Ascending aorta (tissue), 2 donors: ENCODE data around the gene FUZ. TPM values are rescaled to one million over a fixed set of nuclear protein-coding genes. Genes with fewer than 3 reads are reported as not detected.
A peak's percentile ranks its signal among the peaks of the same experiment; 100 is the strongest.

Experiments used
- DNase-seq, 2 donors: peaks; one replicate each; pipeline ENCODE4 v3.0.0-alpha.2; 2019; ENCODE audit warnings: low spot score in 2 of 2
- H3K27ac ChIP-seq, 2 donors: fragments of 200-600 bp; sonication (generic); one replicate each; pipeline ENCODE4 v1.5.1; 2016 to 2017; ENCODE audit warnings: mild to moderate bottlenecking in 1 of 2
- H3K27me3 ChIP-seq: fragments of 200-600 bp; sonication (generic); one replicate; pipeline ENCODE4 v1.5.1; 2017
- H3K36me3 ChIP-seq, 2 donors: fragments of 200-600 bp; sonication (generic); one replicate each; pipeline ENCODE4 v1.5.1; 2016
- H3K4me1 ChIP-seq, 2 donors: fragments of 200-600 bp; sonication (generic); one replicate each; pipeline ENCODE4 v1.5.1; 2016 to 2017; ENCODE audit warnings: mild to moderate bottlenecking in 1 of 2
- H3K4me3 ChIP-seq, 2 donors: fragments of 200-600 bp; sonication (generic); one replicate each; pipeline ENCODE4 v1.5.1; 2016 to 2017; ENCODE audit warnings: mild to moderate bottlenecking in 1 of 2
- H3K9me3 ChIP-seq, 2 donors: fragments of 200-600 bp; sonication (generic); one replicate each; pipeline ENCODE4 v1.5.1; 2016
- intact Hi-C: fragments of 100-400 bp; cut with DNase I; formaldehyde crosslinking; loops from one replicate; pipeline ENCODE4 v1.15.1; 2023
- total RNA-seq: library from RNA; depleted of rRNA; stranded (reverse); fragments of >200 nt; gene quantifications from one replicate; pipeline ENCODE4 v1.1.0, GENCODE V29; 2016
- TF ChIP-seq, protein P1 (sequence below), 3 experiments: fragments of 200-600 bp in 2 of 3; fragments of 450-650 bp in 1 of 3; sonication (generic) in 2 of 3; IDR thresholded peaks; one replicate each; pipeline ENCODE4 v1.5.1; 2016 to 2019; ENCODE audit warnings: antibody characterized with exemption in 3 of 3, mild to moderate bottlenecking in 1 of 3, moderate library complexity in 1 of 3

Gene FUZ
- total RNA-seq, 1 donor from 2014 or later, result 22.1 TPM

DNA sequence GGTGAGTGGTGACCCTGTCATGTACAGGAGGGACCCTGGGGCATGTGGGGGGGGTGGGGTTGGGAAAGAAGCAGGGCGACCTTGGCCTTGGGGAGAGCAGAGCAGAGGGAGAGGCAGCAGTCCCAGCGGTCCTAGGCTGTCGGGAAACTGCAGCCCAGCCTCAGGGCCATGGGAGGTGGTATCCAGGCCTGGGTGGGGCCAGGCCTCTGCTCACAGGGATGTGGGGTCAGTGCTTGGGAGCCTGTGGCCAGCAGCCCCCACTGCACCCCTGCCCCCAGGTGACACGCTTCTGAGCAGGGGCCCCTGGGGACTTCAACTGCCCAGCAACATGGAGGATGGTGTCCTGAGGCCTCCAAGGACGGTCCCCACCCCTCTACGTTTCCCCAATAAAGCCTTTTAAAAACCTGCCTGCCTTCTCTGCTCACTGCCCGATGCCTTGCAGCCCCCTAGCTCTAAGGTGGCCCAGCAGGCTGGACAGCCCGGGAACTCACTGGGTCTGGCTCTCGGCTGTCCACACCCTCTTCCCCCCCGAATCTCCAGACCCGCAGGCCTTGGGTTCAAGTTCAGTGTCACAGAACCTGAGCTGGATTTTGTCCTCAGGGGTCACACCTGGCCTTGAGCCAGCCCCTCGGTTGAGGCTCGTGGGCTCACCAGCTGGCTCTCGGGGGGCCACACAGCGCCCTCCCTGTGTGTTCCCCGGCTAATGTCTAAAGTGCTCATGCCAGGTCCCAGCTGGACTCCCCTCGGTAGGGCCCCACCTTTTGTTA is 47.4 kb upstream of the FUZ start:
- TF ChIP-seq, protein P1, sequence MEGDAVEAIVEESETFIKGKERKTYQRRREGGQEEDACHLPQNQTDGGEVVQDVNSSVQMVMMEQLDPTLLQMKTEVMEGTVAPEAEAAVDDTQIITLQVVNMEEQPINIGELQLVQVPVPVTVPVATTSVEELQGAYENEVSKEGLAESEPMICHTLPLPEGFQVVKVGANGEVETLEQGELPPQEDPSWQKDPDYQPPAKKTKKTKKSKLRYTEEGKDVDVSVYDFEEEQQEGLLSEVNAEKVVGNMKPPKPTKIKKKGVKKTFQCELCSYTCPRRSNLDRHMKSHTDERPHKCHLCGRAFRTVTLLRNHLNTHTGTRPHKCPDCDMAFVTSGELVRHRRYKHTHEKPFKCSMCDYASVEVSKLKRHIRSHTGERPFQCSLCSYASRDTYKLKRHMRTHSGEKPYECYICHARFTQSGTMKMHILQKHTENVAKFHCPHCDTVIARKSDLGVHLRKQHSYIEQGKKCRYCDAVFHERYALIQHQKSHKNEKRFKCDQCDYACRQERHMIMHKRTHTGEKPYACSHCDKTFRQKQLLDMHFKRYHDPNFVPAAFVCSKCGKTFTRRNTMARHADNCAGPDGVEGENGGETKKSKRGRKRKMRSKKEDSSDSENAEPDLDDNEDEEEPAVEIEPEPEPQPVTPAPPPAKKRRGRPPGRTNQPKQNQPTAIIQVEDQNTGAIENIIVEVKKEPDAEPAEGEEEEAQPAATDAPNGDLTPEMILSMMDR (IDR thresholded peaks at IDR 0.05), result no peak
- Histone ChIP-seq H3K27me3 (no peaks in the 10 kb centered on the region), H3K36me3 (peaks cover 72 to 82% of the 10 kb centered on the region in 2 donors), H3K4me1 (peaks cover 3 to 4% of the 10 kb centered on the region in 2 donors), H3K27ac (peak overlapping the region in 1 of 2 donors; percentile 10), H3K4me3 (no peak overlapping the region), H3K9me3 (no peaks in the 10 kb centered on the region)
- intact Hi-C loops, result no loop called here
- no peak for DNase-seq

GRCh38 chr19:49859682-49860335 is 46.7 kb upstream of the FUZ start:
- Histone ChIP-seq H3K27ac (peak overlapping the region in 1 of 2 donors; percentile 52), H3K27me3 (no peaks in the 10 kb centered on the region), H3K4me1 (no peaks in the 10 kb centered on the region), H3K36me3 (peaks cover 74 to 89% of the 10 kb centered on the region in 2 donors), H3K9me3 (no peaks in the 10 kb centered on the region), H3K4me3 (no peak overlapping the region)
- intact Hi-C loops, result loop anchor here (10.0 kb wide), 1 partner anchor 1225 kb away; the partner anchor contains the start of gene DBP
- no peak for DNase-seq
- TF ChIP-seq, protein P1 (IDR thresholded peaks at IDR 0.05), result no peak

DNA sequence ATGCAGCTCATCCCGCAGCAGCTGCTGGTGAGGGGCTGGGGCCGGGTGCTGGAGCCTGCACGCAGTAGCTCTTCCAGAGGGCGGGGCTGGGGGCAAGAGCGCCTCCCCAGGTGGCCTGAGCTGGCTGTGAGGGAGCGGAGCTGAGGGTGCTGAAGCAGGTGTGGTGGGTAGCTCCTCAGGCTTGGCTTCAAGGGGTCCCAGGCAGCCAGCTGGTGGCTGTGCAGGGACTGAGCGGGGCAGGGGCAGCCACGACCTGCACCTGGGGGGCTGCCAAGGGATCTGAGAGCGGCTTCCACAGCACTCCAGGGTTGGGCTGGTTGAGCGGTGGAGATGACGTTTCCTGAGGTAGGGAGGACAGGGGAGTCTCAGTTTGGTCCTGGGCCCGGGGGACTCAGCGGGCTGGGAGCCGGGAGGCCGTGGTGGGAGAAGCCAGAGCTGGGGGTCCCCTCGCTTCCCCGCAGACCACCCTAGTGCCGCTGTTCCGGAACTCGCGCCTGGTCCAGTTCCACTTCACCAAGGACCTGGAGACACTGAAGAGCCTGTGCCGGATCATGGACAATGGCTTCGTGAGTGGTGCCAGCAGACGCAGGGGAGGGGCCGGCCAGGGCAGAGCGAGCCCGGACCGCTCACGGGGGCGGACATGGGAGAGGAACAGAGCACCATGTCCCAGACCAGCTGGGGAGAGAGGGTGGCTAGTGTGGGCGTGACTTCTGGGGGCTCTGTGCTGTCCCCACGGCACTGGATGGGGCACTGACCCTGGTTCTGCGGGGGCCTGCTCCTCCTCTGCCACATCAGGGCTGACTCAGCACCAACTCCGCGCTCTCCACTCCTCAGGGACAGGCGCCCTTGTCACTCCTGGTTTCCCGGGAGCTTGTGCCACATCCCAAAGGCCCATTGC is 45.2 kb upstream of the FUZ start:
- TF ChIP-seq, protein P1 (IDR thresholded peaks at IDR 0.05), result no peak
- no peaks in the 10 kb centered on the region for H3K27me3 ChIP-seq
- no peak overlapping the region for H3K4me3 ChIP-seq
- H3K4me1 ChIP-seq, result no peaks in the 10 kb centered on the region
- DNase-seq, result no peak
- intact Hi-C loops, result loop anchor here (10.0 kb wide), 1 partner anchor 1224 kb away; the partner anchor contains the start of gene DBP
- peak overlapping the region in 1 of 2 donors; percentile 29 for H3K27ac ChIP-seq
- H3K9me3 ChIP-seq, result no peaks in the 10 kb centered on the region
- H3K36me3 ChIP-seq, result peaks cover 70 to 85% of the 10 kb centered on the region in 2 donors

DNA sequence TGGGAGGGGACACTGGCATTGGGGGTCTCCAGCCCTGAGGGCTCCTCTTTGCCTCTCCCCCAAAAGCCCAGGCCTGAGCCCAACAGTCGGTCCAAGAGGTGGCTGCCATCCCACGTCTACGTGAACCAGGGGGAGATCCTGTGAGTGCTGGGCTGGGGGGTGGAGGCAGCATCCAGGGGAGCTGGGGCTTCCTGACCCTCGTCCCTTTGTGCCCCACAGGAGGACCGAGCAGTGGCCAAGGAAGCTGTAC is 44.7 kb upstream of the FUZ start:
- Histone ChIP-seq H3K9me3 (no peaks in the 10 kb centered on the region), H3K36me3 (peaks cover 69 to 79% of the 10 kb centered on the region in 2 donors), H3K4me3 (no peak overlapping the region), H3K27ac (no peak overlapping the region), H3K4me1 (peaks cover 0 to 1% of the 10 kb centered on the region in 2 donors), H3K27me3 (no peaks in the 10 kb centered on the region)
- TF ChIP-seq, protein P1 (IDR thresholded peaks at IDR 0.05), result no peak
- intact Hi-C loops, result loop anchor here (10.0 kb wide), 1 partner anchor 1223 kb away; the partner anchor contains the start of gene DBP
- no peak for DNase-seq

GRCh38 chr19:49857061-49857837 is 44.2 kb upstream of the FUZ start:
- Histone ChIP-seq H3K9me3 (no peaks in the 10 kb centered on the region), H3K36me3 (peaks cover 64 to 78% of the 10 kb centered on the region in 2 donors), H3K27ac (no peak overlapping the region), H3K27me3 (no peaks in the 10 kb centered on the region), H3K4me1 (peaks cover 1 to 6% of the 10 kb centered on the region in 2 donors), H3K4me3 (no peak overlapping the region)
- TF ChIP-seq, protein P1 (IDR thresholded peaks at IDR 0.05), result no peak
- no peak for DNase-seq
- intact Hi-C loops, result loop anchor here (10.0 kb wide), 1 partner anchor 1222 kb away; the partner anchor contains the start of gene DBP
